HG02798 (cell line): ENCODE results near the gene PRKAR1B.

Source experiments
- ATAC-seq: cut with Tn5 transposase; IDR thresholded peaks from one replicate; pipeline ENCODE4 v1.9.1; 2021; ENCODE audit warnings: mild to moderate bottlenecking; ENCODE audit not compliant: unreplicated experiment, poor library complexity

Gene PRKAR1B

GRCh38 chr7:727104-727805 lies at the start of gene PRKAR1B:
Gene PRKAR1B (minus strand): TSS chr7:727281. CDS start chr7:711505, 15,776 bp downstream.
- peak; percentile 46 for ATAC-seq

GRCh38 chr7:776381-776780 lies 49.3 kb upstream of the PRKAR1B start:
- no peak for ATAC-seq

- no peak for ATAC-seq
Measured at GRCh38 chr7:774161-775109, 47.4 kb upstream of the PRKAR1B start.

- no peak for ATAC-seq
Measured at GRCh38 chr7:773622-773915, 46.5 kb upstream of the PRKAR1B start.

GRCh38 chr7:772861-773621 lies 46.0 kb upstream of the PRKAR1B start:
- ATAC-seq, result no peak

- no peak for ATAC-seq
Measured at GRCh38 chr7:772392-772791, 45.3 kb upstream of the PRKAR1B start.

- no peak for ATAC-seq
Measured at GRCh38 chr7:772005-772294, 44.9 kb upstream of the PRKAR1B start.

- ATAC-seq, result no peak
Measured at GRCh38 chr7:771234-772004, 44.3 kb upstream of the PRKAR1B start.

GRCh38 chr7:770741-771166 lies 43.7 kb upstream of the PRKAR1B start:
- ATAC-seq, result no peak

GRCh38 chr7:770336-770735 lies 43.3 kb upstream of the PRKAR1B start:
- no peak for ATAC-seq

- no peak for ATAC-seq
Measured at GRCh38 chr7:768881-769504, 41.9 kb upstream of the PRKAR1B start.

- ATAC-seq, result no peak
Measured at GRCh38 chr7:767941-768731, 41.1 kb upstream of the PRKAR1B start.

GRCh38 chr7:767580-767940 lies 40.5 kb upstream of the PRKAR1B start:
- ATAC-seq, result no peak

- ATAC-seq, result no peak
Measured at GRCh38 chr7:765383-765782, 38.3 kb upstream of the PRKAR1B start.

- no peak for ATAC-seq
Measured at GRCh38 chr7:763762-764161, 36.7 kb upstream of the PRKAR1B start.

GRCh38 chr7:762885-763284 lies 35.8 kb upstream of the PRKAR1B start:
- no peak for ATAC-seq

GRCh38 chr7:761631-762030 lies 34.5 kb upstream of the PRKAR1B start:
- ATAC-seq, result no peak

GRCh38 chr7:761101-761500 lies 34.0 kb upstream of the PRKAR1B start:
- ATAC-seq, result no peak

GRCh38 chr7:760006-760405 lies 32.9 kb upstream of the PRKAR1B start:
- ATAC-seq, result no peak
